Kidney capillary endothelial cell (primary cell): ENCODE data around the gene COPG2.

Source experiments
- DNase-seq: peaks from one replicate; pipeline ENCODE4 v3.0.0-alpha.2; 2018; ENCODE audit warnings: low spot score

Gene COPG2

DNA sequence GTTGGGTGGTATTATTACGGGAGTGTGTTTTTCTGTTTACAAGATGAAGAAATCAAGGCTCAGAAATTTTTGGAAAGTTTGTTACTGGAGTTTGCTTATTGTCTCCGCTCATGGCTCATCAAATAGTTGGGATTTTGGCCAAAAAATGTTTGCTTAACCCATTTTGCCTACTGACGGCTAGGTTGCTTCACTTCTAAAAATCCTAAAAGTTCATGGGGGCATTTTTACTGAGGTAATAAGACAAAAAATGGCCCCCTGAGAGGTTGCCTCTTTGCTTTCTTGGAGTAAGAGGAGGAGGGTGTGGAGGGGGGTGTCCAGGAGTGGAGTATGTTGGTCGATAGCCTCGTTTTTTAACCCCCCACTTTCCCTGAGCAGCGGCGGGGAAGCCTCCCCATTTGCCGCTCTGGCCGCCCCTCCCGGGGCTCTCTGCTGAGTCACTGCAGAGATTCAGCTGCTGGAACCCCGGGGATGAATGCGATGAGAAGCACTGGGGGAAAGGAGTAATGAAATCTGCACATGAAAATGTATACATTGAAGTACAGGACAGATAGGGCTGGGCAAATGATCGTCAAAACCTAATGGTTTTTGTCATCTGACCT, 175.2 kb downstream of the COPG2 start:
- DNase-seq: no peak

DNA sequence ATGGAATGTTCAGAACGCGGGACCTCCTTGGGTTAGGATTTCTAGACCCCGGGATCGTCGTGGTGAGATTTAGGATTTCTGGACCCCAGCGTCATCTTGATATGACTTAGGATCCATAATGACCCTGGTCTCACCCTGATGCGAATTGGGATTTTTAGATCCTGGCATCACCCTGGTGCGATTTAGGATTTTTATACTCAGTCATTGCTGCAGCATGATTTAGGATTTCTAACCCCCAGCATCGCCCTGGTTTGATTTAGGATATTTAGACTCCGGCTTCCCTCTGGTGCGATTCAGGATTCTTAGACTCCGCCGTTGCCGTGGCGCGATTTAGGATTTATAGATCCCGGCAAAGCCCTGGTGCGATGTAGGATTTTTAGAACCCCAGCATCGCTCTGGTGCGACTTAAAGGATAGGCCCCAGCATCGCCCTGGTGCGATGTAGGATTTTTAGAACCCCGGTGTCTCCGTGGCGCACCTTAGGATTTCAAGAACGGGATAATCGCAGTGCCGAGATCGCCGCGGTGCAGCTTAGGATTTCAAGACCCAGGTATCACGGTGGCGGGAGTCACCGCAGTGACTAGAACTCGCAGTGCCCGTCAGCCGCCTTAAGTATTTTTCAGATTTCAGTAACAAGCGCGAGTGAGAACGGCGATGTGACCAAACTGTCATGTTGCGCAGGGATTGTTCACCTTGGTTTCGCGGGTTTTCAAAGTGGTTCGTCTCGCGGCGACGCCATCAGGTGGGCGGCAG, 175.8 kb downstream of the COPG2 start:
- DNase-seq: no peak

DNA sequence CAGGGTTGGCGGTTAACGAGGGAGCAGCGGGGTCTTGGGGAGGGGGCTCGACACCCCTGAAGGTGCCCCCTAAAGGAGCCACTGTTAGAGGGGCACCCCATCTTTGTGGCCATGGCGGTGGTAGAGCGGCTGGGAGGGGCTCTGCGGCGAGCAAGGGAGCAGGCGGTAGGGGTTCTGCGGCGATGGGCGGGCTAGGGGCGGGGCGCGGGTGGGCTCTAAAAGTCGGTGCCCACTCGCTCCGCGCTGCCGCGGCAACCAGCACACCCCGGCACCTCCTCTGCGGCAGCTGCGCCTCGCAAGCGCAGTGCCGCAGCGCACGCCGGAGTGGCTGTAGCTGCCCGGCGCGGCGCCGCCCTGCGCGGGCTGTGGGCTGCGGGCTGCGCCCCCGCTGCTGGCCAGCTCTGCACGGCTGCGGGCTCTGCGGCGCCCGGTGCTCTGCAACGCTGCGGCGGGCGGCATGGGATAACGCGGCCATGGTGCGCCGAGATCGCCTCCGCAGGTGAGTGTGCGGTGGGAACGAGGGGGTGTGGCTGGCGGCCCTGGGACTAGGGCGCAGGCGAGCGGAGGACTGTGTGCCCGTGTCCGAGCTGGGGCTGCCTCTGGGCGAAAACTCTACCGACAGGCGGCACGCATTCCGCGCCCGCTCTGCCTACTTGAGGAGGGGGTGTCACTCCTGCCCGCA, 176.6 kb downstream of the COPG2 start, which contains the start of gene MEST:
TSS of gene MEST (plus strand) at position 245 of the 682 bp plus-strand sequence. CDS start at position 474, 229 bp downstream.
- DNase-seq: no peak

DNA sequence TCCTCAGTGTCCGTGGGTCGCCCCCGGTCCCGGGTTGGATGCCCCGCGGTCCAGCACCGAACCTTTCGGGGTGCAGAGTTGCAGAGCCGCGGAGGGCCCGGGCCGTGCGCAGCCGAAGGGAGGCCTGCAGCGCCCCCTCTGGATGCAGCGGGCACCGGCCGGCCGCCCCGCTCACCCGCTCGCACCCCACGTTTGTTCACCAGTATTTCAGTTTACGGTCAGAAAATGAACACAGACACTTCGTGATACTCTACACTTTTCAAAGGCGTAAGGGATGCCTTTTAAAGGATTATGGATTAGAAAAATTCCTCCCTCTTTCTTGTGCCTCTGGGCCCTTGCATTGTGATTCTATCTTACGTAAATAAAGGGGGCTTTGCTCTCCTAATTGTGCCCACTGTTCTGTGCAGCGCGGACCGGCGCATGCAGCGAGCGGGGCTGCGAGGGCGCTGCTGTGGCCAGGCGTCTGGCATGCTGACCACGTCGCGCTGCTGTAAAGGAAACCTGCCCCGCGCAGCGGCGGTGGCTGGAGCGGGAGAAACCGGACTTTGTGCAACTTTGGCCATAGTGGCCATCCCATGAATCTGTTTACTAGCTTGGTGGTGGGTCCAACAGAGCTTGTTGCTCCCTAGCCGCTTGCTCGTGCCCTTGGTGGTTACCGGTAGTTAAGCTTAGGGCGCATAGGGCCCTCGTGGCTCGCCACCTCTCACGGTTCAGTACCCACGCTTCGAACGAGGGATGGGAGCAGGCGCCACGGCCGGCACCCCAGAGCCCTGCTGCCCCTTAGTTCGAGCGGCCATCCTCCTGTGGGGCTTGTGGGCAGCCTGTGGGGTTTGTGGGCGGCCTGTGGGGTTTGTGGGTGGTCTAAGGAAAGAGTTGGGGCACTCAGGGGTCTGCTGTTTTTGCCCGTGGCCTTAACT, 177.4 kb downstream of the COPG2 start:
- no peak for DNase-seq

DNA sequence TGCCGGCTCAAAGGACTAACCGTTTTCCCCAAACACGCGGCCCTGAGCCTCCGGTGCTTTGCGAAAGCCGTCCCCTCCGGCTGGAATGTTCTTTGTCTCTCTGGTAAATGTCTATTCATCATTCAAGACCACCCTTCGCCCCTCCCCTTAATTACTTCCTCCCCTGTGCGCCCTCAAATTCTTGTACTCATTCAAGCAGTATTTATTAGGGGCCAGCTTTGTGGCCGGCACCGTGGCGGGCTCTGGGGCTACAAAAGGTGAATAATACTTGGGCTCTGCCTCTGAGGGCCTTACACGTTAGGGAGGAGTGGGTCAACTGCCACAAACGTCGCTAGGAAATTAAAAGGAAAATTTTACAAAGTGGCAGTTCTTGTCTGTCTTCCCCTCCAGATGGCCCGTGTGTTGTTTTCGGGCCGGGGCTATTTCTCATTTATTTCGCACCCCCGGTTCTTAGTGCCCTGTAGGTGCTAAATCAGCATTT, 178.2 kb downstream of the COPG2 start:
- no peak for DNase-seq

DNA sequence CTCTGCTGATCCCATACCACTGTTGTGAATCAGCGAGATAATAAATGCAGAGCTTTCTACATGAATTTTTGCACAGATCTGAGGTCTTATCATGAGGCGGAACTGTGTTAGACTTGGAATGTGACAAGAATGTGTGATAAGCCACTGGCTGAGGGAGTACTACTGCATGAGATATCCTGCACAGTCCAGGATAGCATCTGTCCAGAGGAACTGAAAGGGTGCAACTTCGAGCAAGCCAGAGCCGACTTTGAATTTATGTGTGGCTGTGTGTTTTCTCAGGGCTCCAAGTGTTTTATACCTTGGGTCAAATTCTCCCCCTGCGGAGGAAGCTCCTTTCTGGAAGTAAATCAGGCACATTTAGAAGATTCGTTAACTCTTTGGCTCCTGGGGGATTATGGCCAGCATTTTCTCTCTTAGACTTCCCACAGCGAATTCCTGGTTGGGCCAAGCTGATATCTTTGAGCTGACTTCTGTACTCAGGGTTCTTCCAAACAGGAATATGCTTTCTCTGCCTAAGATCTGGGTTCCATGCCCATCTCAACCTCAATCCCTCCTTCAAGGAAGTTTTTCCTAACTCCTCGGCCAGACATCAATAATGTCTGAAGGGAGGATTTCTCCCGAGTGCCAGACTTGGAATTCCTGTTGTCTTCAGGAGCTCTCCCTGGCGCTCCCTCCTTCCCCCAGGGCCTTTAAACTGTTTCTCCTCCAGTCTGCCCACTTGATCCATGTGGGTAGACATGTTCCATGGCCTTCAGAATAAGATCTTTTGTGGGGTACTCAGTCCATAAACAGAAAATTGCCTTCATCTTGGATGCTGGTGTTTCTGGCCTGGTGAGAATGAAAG, 179.2 kb downstream of the COPG2 start:
- DNase-seq: no peak

DNA sequence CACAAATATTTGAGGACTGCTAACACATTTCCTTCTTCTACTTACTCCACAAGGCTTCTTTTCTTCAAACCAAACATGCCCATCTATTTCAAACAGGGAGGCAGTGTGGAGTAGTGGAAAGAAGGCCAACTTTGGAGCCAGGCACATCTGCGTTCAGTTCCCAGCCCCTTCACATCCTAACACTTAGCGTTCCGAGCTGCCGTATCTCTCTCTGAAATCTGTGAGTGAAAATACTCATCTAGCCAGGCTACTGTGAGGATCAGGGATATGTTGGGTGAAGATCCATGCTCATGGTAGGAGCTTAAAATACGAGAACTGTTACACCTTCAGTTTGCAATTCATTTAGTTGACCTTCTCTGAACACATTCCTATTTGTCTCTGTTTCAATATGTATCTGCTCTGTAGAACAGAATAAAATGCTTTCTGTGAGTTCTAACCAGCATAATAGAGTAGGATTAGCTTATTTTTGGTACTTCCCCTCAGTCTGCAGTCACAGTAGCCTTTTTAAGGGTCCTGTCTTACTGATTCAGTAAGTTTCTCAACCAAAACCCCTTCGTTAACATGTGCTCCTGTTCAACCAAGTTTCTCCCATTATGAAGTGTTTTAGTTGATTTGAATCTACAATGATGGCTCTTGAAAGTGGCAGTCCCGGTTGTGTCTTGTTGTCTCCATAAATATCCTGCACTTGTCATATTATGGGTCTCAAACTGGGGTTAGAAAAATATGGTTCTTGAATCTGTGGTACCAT, 180.0 kb downstream of the COPG2 start:
- no peak for DNase-seq

DNA sequence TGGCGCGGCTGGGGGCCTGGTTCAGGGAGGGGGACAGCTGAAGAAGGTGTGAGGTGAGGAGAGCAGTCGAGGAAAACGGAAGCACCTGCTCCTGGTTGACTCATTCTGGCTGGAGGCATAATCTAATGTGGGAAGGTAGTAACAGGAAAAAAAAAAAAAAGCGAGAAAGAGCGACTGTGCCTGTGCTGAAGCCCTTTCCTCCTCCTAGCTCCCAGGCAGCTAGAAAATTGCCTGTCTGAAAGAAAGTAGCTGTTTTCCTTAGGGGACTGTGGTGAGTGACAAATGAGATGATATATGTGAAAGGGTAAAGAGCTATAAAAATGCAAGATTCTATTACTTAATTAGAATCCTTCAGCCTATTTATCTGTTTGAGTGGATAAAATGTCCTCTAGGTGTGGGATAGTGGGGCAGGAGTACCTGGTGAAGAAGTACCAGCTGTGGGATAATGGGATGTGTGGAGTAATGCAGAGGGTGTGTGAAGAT, 181.6 kb downstream of the COPG2 start:
- DNase-seq: no peak

DNA sequence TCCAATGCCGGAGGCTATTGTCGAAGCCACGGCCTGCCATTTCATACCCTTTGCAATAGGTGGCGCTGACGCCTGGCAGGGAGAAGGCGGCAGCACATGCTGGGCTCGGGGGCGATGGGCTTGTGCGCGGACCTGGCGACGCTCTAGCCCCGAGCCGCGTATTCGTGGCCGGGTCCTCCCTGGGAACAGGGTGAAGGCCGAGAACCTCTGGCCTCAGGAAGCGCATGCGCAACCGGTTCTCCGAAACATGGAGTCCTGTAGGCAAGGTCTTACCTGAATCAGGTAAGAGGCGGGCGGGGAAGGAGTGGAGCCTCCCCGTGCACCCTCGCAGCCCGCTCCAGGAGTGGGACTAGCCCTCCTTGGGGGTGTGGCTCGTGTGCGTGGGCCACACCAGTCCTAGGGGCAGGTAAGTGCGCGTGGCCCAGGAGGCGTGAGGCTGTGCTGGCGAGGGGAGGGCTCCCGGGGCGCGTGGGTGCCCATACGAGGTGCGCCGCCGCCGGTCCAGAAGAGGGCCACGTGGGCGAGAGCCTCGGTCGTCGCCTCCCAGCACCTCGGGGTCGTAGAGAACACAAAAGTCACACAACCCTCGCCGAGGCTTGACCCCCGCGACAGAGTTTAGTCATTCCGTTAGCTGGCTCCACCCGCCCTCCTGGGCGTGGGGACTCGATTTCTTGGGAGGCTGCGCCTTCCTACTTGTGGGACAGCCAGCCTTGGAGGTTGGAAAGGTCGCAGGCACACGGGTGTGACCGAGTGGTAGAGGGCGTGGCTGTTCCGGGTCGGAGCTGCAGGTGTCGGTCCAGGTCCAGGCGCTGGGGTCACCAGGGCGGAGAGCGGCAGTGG, 182.2 kb downstream of the COPG2 start:
- peak; percentile 26 for DNase-seq

DNA sequence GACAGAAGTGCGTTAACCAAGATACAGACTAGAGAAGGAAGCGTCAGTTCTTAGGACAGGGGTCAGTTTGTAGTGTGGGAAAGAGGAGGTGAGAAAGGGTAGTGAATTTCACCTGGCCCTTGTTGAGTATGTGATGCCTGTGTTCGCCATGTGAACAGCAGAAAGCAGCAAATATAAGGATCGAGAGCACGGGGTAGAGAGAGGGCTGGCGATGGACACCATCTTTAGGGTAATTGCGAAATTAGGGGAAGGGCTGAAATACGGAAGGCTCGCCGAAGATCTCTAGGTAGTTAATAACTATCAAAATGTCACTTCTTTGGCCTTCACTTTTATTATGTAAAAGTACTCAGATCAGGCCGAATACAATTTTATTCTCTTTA, 182.8 kb downstream of the COPG2 start:
- no peak for DNase-seq

DNA sequence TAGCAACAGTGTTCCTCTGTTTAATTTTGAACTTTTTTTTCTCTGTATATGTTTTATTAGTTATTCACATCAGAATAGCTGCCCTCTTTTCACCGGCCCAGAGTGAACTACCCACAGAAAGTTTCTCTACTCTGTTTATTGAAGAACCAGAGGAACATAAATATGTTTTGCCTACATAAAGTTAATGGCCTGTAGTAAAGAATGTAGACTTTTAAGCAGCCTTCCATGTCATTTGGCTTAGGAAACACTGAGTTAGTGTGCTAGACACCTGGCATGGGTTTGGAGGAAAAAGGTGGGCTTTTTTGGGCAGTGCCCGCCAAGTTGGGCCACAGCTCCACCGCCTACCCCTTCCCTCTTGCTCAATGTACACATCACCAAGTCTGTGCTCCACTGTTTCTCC, 185.5 kb downstream of the COPG2 start:
- no peak for DNase-seq

DNA sequence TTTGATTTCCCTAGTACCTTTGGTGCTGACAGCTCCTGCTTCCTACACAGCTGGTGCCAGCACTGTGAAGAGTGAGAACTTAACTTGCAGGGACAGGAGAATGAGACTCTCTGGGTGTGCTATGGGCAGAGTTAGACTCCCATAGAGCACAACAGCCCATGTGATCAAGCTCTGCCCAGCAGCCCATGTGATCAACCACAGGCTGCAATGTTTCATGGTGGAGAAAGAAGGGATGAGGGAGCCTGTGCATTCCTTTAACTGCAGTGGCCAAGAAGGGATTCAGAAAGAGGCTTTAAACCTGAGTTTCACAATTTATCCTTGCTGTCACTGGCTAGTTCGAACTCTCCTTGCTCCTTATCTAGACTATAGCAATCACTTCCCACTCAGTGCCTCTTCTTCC, 186.7 kb downstream of the COPG2 start:
- no peak for DNase-seq

DNA sequence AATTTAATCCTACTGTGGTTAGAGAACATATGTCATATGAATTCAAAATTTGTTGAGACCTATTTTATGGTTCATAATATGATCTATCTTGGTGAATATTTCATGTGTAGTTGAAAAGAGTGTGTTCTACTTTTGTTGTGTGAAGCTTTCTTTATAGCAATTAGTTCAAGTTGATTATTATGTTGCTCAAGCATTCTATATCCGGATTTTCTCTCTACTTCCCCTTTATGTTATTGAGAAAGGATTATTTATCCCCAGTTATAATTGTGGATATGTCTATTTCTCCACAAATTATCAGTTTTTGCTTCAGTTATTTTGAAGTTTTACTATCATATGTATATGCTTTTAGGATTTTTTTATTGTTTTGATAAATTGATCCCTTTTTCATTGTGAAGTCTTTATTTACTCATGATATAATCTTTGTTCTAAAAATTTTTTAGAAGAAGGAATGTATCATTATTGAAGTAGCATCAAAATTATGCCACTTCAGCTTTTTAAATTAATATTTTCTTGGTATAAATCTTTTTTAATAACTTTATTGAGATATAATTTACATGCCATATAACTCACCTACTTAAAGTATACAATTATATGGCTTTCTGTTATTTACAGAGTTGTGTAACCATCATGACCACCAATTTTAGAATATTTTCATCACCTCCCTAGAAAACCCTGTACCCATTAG, 188.7 kb downstream of the COPG2 start:
- DNase-seq: no peak

DNA sequence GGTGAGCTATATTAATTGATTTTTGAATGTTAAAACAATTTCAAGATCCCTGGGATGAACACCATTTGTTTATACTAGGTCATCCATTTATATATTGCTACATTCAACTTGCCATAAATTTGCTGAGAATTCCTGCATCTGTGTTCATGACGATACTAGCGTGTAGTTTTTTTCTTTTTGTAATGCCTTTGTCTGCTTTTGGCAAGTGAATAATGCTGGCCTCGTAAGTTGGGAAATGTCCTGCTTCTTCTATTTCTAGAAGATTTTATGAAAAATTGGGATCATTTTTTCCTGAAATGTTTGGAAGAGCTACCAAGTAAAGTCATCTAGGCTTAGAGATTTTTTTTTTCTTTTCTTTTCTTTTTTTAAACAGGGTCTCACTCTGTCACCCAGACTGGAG, 189.6 kb downstream of the COPG2 start:
- DNase-seq: no peak

DNA sequence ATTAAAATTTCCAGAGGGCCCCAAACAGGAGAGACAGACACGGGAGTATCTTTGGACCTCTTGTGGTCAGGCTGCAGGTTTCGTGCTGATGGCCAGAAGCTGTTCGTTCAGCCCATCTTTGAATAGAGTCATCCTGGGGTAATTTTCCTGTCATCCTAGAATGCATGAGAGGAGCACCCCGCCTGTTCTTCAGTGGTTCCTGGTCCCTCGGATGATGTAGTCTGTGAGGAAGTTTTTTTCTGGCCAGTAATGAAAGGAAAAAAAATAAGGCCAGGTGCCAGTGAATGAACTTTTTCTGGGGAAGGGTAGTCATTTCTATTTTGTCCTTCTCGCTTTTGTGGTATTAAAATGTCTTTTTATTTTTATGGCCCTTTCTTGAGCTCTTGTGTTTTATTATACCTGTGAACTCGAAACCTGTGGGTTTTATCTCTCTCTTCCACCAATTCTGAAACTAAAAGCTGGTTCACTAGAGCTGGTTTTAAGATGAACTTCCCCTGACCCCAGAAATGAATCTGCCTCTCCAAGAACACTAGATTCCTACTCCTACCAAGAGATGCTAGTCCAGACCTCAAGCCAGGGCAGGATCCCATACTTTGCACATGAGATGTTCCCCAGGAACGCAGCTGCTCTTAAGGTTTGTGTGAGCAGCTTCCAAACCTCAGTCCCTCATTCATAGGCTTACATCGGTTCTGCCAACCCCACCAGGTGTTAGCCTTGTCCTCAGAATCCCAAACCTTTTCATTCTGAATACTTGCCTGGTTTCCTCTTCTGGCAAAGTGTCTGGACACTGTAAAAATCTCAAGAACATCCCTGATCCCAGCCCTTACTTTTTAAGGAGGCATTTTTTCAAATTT, 192.0 kb downstream of the COPG2 start:
- no peak for DNase-seq

DNA sequence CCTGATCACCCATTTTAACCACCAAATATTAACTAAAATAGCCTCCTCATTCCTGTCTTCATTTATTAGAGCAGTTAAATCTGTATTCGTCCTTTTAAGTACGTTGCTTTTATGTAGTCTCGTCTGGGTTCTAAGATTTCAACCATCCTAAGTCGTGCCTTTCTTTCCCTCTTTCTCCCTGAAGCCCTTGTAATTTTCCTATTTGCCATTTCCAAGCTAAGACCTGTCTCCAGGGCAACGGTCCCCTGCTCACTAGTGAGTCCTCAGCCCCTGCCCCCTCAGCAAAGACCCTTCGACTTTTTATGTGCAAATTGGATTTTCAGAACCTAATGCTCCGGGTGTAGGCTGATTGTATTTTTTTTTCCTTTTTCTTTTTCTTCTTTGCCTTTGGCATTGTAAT, 192.8 kb downstream of the COPG2 start:
- DNase-seq: no peak

DNA sequence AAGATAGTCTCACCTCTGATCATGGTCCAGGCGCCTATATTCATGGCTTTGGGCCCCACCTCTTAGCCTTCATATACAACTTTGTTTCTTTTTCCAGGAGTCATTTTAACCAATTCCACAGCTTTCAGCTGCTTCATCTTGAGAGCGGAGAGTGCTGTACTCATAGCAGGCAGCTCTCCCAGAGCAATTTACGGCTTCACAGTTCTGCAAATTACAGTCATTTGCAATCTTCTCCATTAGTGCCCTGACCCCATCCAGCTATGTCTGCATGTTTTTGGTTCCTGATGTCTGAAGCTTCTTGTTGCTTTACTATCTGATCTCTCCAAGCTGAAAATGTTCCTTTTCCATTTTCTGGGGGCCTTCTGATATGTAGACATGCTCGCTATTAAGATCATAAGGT, 194.7 kb downstream of the COPG2 start:
- DNase-seq: no peak

DNA sequence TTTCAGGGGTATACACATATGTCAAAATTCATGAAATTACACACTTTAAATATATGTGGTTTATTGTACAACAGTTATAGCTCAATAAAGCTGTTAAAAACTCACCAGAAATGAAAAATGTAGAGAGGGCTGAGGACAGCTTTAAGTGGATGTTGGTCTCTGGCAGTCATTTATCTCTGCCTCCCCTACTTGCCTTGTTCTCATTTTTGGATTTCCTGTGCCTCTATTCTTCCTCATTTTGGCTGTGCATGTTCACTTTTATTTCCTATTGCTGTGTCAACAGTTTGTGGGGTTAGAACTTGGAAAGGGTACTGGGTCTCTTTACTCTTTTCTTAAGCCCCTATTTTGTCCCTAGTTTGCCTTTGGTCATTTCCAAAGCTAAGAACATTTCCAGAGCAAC, 195.3 kb downstream of the COPG2 start:
- DNase-seq: no peak
